Stimulated activated CD4-positive, alpha-beta T cell treated with anti-CD3 and anti-CD28 coated beads, Interleukin-2, amount 100 ng/mL, for 48 hours (primary cell): ENCODE results near the gene SCIMP.
"Not testable (repeated sequence)": the region's sequence is repeated elsewhere in the genome, so short reads cannot be mapped to it uniquely, and the experiment has no call there.

Experiments used
- DNase-seq, 2 donors: peaks; one replicate each; pipeline ENCODE4 v3.0.0-alpha.2; 2020

SCIMP gene

GRCh38 chr17:5183410-5183793, 51.3 kb downstream of the SCIMP start:
- no peak for DNase-seq

- DNase-seq: no peak
Measured at GRCh38 chr17:5182597-5183409, 51.9 kb downstream of the SCIMP start.

DNA sequence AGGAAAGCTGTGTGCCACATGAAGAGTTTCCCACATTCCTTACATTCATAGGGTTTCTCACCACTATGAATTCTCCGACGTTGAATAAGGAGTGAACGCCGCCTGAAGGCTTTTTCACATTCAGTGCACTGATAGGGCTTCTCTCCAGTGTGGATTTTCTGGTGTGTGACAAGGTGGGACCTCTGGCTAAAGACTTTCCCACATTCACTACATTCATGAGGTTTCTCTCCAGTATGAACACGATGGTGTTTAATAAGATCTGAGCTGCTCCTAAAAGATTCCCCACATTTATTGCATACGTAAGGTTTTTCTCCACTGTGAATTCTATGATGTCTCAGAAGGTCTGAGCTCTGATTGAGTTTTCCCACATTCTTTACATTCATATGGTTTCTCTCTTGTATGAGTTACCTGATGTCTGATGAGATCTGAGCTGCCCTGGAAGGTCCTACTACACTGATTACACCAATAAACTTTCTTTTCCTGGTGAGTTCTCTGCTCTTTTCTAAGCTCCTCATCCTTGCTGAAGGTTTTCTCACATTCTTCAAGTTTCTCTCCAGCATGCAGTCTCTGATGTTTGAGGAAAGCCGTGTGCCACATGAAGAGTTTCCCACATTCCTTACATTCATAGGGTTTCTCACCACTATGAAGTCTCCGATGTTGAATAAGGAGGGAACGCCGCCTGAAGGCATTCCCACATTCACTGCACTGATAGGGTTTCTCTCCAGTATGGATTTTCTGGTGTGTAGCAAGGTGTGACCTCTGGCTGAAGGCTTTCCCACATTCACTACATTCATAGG, 53.0 kb downstream of the SCIMP start:
- DNase-seq: no peak

GRCh38 chr17:5179003-5179402, 55.7 kb downstream of the SCIMP start:
- no peak for DNase-seq

DNA sequence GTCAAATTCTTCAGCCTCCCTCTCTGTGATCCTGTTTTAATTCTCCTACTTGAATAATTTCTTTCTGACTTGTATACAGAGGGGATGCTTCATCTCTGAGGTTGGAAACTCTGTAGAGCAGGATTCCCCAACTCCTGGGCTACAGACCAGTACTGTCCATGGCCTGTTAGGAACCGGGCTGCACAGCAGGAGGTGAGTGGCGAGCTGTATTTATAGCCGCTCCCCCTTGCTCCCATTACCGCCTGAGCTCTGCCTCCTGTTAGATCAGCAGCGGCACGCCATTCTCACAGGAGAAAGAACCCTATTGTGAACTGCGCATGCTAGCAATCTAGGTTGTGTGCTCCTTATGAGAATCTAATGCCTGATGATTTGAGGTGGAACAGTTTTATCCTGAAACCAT, 59.6 kb downstream of the SCIMP start:
- DNase-seq: not testable (repeated sequence)

GRCh38 chr17:5165791-5166564, 68.7 kb downstream of the SCIMP start:
- not testable (repeated sequence) for DNase-seq

- no peak for DNase-seq
Measured at GRCh38 chr17:5164436-5164835, 70.2 kb downstream of the SCIMP start.

DNA sequence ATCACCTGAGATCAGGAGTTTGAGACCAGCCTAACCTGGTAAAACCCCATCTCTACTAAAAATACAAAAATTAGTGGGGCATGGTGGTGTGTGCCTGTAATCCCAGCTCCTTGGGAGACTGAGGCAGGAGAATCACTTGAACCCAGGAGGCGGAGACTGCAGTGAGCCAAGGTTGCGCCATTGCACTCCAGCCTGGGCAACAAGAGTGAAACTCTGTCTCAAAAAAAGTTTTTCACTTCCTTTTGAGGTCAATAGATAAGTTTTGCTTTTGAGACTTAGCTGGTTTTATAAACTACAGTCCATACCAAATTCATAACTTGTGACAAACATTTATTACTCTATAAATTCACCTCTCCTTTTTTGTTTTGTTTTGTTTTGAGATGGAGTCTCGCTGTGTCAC, 72.9 kb downstream of the SCIMP start:
- not testable (repeated sequence) for DNase-seq

- DNase-seq: not testable (repeated sequence)
Measured at GRCh38 chr17:5160702-5161101, 74.0 kb downstream of the SCIMP start.
